ENCODE results near the gene ANKH. TPM values are rescaled to one million over a fixed set of nuclear protein-coding genes. Genes with fewer than 3 reads are reported as not detected.

The ANKH gene
- total and polyA plus RNA-seq, 2 of the 13 experiments (the other 11 are each of a cell fraction or from before 2014, with no cell fraction given), result 25.0 to 36.0 TPM

- TF ChIP-seq DNMT3B (CRISPR knock-in tag; conservative IDR thresholded peaks at IDR 0.05), result no peak
- TF ChIP-seq TBL1XR1 (IDR thresholded peaks at IDR 0.05; ENCODE audit: borderline replicate concordance, low read length, partially characterized antibody), result no peak
- TF ChIP-seq, protein P1, sequence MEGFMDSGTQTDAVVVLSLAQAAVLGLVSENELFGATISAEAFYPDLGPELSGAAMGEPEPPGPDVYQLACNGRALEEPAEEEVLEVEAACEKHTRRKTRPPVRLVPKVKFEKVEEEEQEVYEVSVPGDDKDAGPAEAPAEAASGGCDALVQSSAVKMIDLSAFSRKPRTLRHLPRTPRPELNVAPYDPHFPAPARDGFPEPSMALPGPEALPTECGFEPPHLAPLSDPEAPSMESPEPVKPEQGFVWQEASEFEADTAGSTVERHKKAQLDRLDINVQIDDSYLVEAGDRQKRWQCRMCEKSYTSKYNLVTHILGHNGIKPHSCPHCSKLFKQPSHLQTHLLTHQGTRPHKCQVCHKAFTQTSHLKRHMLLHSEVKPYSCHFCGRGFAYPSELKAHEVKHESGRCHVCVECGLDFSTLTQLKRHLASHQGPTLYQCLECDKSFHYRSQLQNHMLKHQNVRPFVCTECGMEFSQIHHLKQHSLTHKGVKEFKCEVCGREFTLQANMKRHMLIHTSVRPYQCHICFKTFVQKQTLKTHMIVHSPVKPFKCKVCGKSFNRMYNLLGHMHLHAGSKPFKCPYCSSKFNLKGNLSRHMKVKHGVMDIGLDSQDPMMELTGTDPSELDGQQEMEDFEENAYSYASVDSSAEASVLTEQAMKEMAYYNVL (CRISPR knock-in tag; IDR thresholded peaks at IDR 0.05; ENCODE audit: borderline replicate concordance), result no peak
- no peak for TF ChIP-seq FOXK1 (CRISPR knock-in tag; IDR thresholded peaks at IDR 0.05; ENCODE audit: borderline replicate concordance, low read depth)
- TF ChIP-seq ZBTB8A (CRISPR knock-in tag; IDR thresholded peaks at IDR 0.05; ENCODE audit: borderline replicate concordance, low read depth), result no peak
- TF ChIP-seq CENPT (CRISPR knock-in tag; IDR thresholded peaks at IDR 0.05; ENCODE audit: low read depth), result no peak
- TF ChIP-seq, protein P2, sequence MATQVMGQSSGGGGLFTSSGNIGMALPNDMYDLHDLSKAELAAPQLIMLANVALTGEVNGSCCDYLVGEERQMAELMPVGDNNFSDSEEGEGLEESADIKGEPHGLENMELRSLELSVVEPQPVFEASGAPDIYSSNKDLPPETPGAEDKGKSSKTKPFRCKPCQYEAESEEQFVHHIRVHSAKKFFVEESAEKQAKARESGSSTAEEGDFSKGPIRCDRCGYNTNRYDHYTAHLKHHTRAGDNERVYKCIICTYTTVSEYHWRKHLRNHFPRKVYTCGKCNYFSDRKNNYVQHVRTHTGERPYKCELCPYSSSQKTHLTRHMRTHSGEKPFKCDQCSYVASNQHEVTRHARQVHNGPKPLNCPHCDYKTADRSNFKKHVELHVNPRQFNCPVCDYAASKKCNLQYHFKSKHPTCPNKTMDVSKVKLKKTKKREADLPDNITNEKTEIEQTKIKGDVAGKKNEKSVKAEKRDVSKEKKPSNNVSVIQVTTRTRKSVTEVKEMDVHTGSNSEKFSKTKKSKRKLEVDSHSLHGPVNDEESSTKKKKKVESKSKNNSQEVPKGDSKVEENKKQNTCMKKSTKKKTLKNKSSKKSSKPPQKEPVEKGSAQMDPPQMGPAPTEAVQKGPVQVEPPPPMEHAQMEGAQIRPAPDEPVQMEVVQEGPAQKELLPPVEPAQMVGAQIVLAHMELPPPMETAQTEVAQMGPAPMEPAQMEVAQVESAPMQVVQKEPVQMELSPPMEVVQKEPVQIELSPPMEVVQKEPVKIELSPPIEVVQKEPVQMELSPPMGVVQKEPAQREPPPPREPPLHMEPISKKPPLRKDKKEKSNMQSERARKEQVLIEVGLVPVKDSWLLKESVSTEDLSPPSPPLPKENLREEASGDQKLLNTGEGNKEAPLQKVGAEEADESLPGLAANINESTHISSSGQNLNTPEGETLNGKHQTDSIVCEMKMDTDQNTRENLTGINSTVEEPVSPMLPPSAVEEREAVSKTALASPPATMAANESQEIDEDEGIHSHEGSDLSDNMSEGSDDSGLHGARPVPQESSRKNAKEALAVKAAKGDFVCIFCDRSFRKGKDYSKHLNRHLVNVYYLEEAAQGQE (IDR thresholded peaks at IDR 0.05; ENCODE audit: borderline replicate concordance in 1 of 2, low read depth in 1 of 2, low read length in 2 of 2), result no peak
- TF ChIP-seq, protein P3, sequence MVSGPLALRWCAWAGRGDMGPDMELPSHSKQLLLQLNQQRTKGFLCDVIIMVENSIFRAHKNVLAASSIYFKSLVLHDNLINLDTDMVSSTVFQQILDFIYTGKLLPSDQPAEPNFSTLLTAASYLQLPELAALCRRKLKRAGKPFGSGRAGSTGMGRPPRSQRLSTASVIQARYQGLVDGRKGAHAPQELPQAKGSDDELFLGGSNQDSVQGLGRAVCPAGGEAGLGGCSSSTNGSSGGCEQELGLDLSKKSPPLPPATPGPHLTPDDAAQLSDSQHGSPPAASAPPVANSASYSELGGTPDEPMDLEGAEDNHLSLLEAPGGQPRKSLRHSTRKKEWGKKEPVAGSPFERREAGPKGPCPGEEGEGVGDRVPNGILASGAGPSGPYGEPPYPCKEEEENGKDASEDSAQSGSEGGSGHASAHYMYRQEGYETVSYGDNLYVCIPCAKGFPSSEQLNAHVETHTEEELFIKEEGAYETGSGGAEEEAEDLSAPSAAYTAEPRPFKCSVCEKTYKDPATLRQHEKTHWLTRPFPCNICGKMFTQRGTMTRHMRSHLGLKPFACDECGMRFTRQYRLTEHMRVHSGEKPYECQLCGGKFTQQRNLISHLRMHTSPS (CRISPR knock-in tag; IDR thresholded peaks at IDR 0.05; ENCODE audit: low read depth), result no peak
- TF ChIP-seq MEIS2 (CRISPR knock-in tag; IDR thresholded peaks at IDR 0.05), result no peak
- TF ChIP-seq, protein P4, sequence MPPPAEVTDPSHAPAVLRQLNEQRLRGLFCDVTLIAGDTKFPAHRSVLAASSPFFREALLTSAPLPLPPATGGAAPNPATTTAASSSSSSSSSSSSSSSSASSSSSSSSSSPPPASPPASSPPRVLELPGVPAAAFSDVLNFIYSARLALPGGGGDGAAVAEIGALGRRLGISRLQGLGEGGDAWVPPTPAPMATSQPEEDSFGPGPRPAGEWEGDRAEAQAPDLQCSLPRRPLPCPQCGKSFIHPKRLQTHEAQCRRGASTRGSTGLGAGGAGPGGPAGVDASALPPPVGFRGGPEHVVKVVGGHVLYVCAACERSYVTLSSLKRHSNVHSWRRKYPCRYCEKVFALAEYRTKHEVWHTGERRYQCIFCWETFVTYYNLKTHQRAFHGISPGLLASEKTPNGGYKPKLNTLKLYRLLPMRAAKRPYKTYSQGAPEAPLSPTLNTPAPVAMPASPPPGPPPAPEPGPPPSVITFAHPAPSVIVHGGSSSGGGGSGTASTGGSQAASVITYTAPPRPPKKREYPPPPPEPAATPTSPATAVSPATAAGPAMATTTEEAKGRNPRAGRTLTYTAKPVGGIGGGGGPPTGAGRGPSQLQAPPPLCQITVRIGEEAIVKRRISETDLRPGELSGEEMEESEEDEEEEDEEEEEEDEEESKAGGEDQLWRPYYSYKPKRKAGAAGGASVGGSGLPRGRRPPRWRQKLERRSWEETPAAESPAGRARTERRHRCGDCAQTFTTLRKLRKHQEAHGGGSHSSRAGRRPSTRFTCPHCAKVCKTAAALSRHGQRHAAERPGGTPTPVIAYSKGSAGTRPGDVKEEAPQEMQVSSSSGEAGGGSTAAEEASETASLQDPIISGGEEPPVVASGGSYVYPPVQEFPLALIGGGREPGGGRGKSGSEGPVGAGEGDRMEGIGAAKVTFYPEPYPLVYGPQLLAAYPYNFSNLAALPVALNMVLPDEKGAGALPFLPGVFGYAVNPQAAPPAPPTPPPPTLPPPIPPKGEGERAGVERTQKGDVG (CRISPR knock-in tag; IDR thresholded peaks at IDR 0.05; ENCODE audit: borderline replicate concordance), result no peak
- no peak for TF ChIP-seq ZNF367 (CRISPR knock-in tag; IDR thresholded peaks at IDR 0.05; ENCODE audit: borderline replicate concordance)
- TF ChIP-seq GTF3A (CRISPR knock-in tag; conservative IDR thresholded peaks at IDR 0.05), result no peak
- no peak for TF ChIP-seq AGO2 (optimal IDR thresholded peaks at IDR 0.05; ENCODE audit: low read depth, low read length)
- no peak for TF ChIP-seq RAD51 (IDR thresholded peaks at IDR 0.05; ENCODE audit: borderline replicate concordance)
- no peak for TF ChIP-seq ZNF577 (CRISPR knock-in tag; IDR thresholded peaks at IDR 0.05; ENCODE audit: borderline replicate concordance, low read depth)
- no peak for TF ChIP-seq ZNF558 (CRISPR knock-in tag; IDR thresholded peaks at IDR 0.05; ENCODE audit: borderline replicate concordance)
- TF ChIP-seq SALL1 (CRISPR knock-in tag; IDR thresholded peaks at IDR 0.05), result peak; percentile 13; the same call in 1 of the 2 replicates
- no peak for TF ChIP-seq ARHGAP35 (CRISPR knock-in tag; IDR thresholded peaks at IDR 0.05; ENCODE audit: borderline replicate concordance)
- no peak for TF ChIP-seq PAX8 (CRISPR knock-in tag; IDR thresholded peaks at IDR 0.05; ENCODE audit: borderline replicate concordance)
These were observed 203.4 kb downstream of the ANKH start (continued) for GRCh38 chr5:14668181-14668591.
